GM12878 (cell line): ENCODE data around the gene TLR10. TPM values are rescaled to one million over a fixed set of nuclear protein-coding genes. Genes with fewer than 3 reads are reported as not detected.

Experiments
- ATAC-seq: fragments of 200-7000 bp; cut with Tn5 transposase; 3 replicates; pipeline ENCODE4 v1.9.1; 2020; ENCODE audit warnings: mild to moderate bottlenecking, moderate library complexity
- BruUV-seq: library from RNA; stranded (reverse); fragments of 400-500 nt; replicated peaks from 2 replicates; lab custom pipeline; 2021; lab: Mats Ljungman, UMichigan
- CTCF ChIA-PET: fragments of 300-600 bp; sonication (Branson Sonifier 250); formaldehyde crosslinking; extraction: SDS; loops from one replicate; lab custom pipeline; 2021; ENCODE audit warnings: inconsistent platforms; lab: Yijun Ruan, JAX
- POLR2A ChIA-PET: fragments of 350-600 bp; formaldehyde crosslinking; extraction: SDS; loops from one replicate; lab custom pipeline; 2021; ENCODE audit warnings: inconsistent platforms; lab: Charles Lee
- RAD21 ChIA-PET: fragments of 300-600 bp; sonication (Branson Sonifier 250); formaldehyde crosslinking; loops from one replicate; lab custom pipeline; 2023; ENCODE audit warnings: antibody characterized with exemption; ENCODE audit not compliant: unreplicated experiment; lab: Charles Lee
- SMC1A ChIA-PET: fragments of 300-600 bp; sonication (Branson Sonifier 250); formaldehyde crosslinking; loops from one replicate; lab custom pipeline; 2023; ENCODE audit not compliant: unreplicated experiment, uncharacterized antibody; lab: Charles Lee
- DNase-seq: peaks from one replicate; pipeline ENCODE4 v3.0.0-alpha.2; 2011; ENCODE audit warnings: low read depth, low spot score
- FAIRE-seq: peaks from 3 replicates; lab custom pipeline; 2011; peaks lifted over from hg19 to GRCh38; lab: Jason Lieb, UNC
- H2AFZ ChIP-seq: 2 replicates; pipeline ENCODE4 v1.6.0; 2011; ENCODE audit warnings: low read depth, low read length, control low read depth; ENCODE audit not compliant: control insufficient read depth
- H3K27ac ChIP-seq: 2 replicates; pipeline ENCODE4 v1.5.1; 2011; ENCODE audit warnings: control low read depth; ENCODE audit not compliant: control insufficient read depth, insufficient read depth
- H3K27me3 ChIP-seq, 2 experiments: replicated peaks in 1 of 2; 2 replicates each; pipeline versions ENCODE4 v1.6.0 to v1.6.1; 2011; ENCODE audit warnings: low read length in 1 of 2; ENCODE audit not compliant: control insufficient read depth in 2 of 2, insufficient read depth in 2 of 2
- H3K36me3 ChIP-seq, 2 experiments: 2 replicates each; pipeline ENCODE4 v1.5.1; 2011; ENCODE audit warnings: low read length in 1 of 2; ENCODE audit not compliant: control insufficient read depth in 2 of 2, insufficient read depth in 2 of 2
- H3K4me1 ChIP-seq: 2 replicates; pipeline ENCODE4 v1.6.1; 2011; ENCODE audit warnings: mild to moderate bottlenecking, low read length, moderate library complexity, mixed read lengths; ENCODE audit not compliant: control insufficient read depth, insufficient read depth
- H3K4me2 ChIP-seq: 2 replicates; pipeline ENCODE4 v1.6.0; 2011; ENCODE audit warnings: control low read depth; ENCODE audit not compliant: control insufficient read depth, insufficient read depth
- H3K4me3 ChIP-seq: fragments of 200-600 bp; sonication (generic); 2 replicates; pipeline ENCODE4 v1.5.1; 2016
- H3K79me2 ChIP-seq: 2 replicates; pipeline ENCODE4 v1.6.0; 2011; ENCODE audit warnings: low read length; ENCODE audit not compliant: control insufficient read depth, insufficient read depth
- H3K9ac ChIP-seq: 2 replicates; pipeline ENCODE4 v1.8.0; 2011; ENCODE audit warnings: low read length, control low read depth, mixed read lengths; ENCODE audit not compliant: control insufficient read depth, insufficient read depth
- H3K9me3 ChIP-seq: replicated peaks from 3 replicates; pipeline ENCODE4 v1.5.1; 2011; ENCODE audit warnings: mild to moderate bottlenecking, low read length; ENCODE audit not compliant: control insufficient read depth, insufficient read depth
- H4K20me1 ChIP-seq: 2 replicates; pipeline ENCODE4 v1.6.0; 2011; ENCODE audit not compliant: control insufficient read depth, insufficient read depth
- BHLHE40 ChIP-seq, 2 experiments: fragments of 450-650 bp in 1 of 2; IDR thresholded peaks; 2 replicates each; pipeline ENCODE4 v1.6.1; 2011 to 2017; ENCODE audit warnings: low read depth in 2 of 2, borderline replicate concordance in 1 of 2, improper control_type of control experiment in 1 of 2, low read length in 1 of 2, mild to moderate bottlenecking in 1 of 2
- EZH2 ChIP-seq: IDR thresholded peaks from 2 replicates; pipeline ENCODE4 v1.6.1; 2012; ENCODE audit warnings: low read depth, mild to moderate bottlenecking, control low read depth, inconsistent platforms, low read length, borderline replicate concordance; ENCODE audit not compliant: control insufficient read depth
- WGBS: methylation state at CpG from one replicate; pipeline ENCODE4 v1.1.6; 2016; ENCODE audit warnings: low lambda C conversion rate; ENCODE audit not compliant: insufficient replicate concordance, insufficient coverage; ENCODE audit errors: missing lambda C conversion rate; 5-methylcytosine and 5-hydroxymethylcytosine counted together
- in situ Hi-C: fragments of 300-500 bp; cut with MboI; formaldehyde crosslinking; loops from 9 replicates; pipeline ENCODE4 v1.14.3; 2018; ENCODE audit warnings: mixed read lengths
- intact Hi-C: fragments of 100-400 bp; cut with micrococcal nuclease; formaldehyde crosslinking; loops from one replicate; pipeline ENCODE4 v1.14.2; 2022; ENCODE audit not compliant: unreplicated experiment
- polyA plus RNA-seq, 11 experiments: library from polyadenylated mRNA; depleted of rRNA in 4 of 11; unstranded in 6 of 11; stranded (reverse) in 5 of 11; fragments of >200 nt; fragmentation: Nextera tagmentation in 4 of 11; fragmentation: Illumina TruSeq in 1 of 11; extraction: Ambion mirVana in 4 of 11; extraction: Trizol in 1 of 11; gene quantifications; 1 replicate in 1 of 11; 2 replicates in 10 of 11; pipeline versions ENCODE4 v1.2.1 to v1.2.3, GENCODE V29; 2011 to 2016; ENCODE audit warnings: inconsistent platforms in 2 of 11, missing spikeins in 2 of 11, low read depth in 1 of 11
- small RNA-seq: library from RNA; depleted of rRNA; stranded (forward); fragments of <200 nt; gene quantifications from one replicate; pipeline ENCODE3, GENCODE V24; 2014
- total RNA-seq, 4 experiments: library from RNA; depleted of rRNA in 3 of 4; stranded (reverse); fragments of >200 nt in 3 of 4; fragmentation: Illumina TruSeq in 1 of 4; extraction: Trizol in 1 of 4; gene quantifications; 2 replicates each; pipeline versions ENCODE4 v1.2.1 to v1.2.3, GENCODE V29; 2013 to 2021
- TF ChIP-seq, protein P1 (sequence below): fragments of 150-350 bp; IDR thresholded peaks from 2 replicates; pipeline ENCODE4 v1.6.1; 2014; ENCODE audit warnings: mild to moderate bottlenecking, low read depth, low read length

Gene TLR10
- total and polyA plus RNA-seq, 10 of the 15 experiments (the other 5 are each of a cell fraction or from before 2014, with no cell fraction given), result 31.5 to 149 (median 64.9) TPM

DNA sequence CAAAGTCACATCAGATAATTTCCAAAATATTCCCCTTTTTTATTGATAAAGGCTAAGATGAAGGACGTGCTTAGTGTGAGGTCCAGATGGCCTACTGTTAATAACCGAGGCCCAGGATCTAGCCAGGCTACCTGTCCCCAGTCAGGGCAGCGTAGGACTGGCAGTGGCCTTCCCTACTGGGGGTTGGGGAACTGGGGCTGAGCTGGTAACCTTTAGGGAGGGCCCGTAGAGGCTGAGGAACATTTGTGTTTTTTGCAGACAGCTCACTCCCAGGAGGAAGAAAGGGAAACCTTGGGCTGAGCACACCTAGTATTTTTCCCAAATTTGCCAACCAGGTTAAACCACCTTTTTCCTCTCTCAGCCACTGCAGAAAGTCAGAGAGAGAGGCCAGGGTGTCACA is 59.7 kb downstream of the TLR10 start:
- no peak overlapping the region for H3K27ac ChIP-seq
- H3K36me3 ChIP-seq, result no peaks in the 10 kb centered on the region
- H3K79me2 ChIP-seq, result no peaks in the 10 kb centered on the region
- no peak overlapping the region for H3K4me3 ChIP-seq
- intact Hi-C loops, result no loop called here
- SMC1A ChIA-PET, result interaction anchor here (0.6 to 1.3 kb wide), 3 partner anchors 9 to 19 kb away, joined by 3 read pairs; no protein-coding TSS in a partner anchor
- DNase-seq (no peak), FAIRE-seq (no peak), ATAC-seq (no peak)
- peaks cover 3% of the 10 kb centered on the region for H3K4me1 ChIP-seq
- no peaks in the 10 kb centered on the region for H4K20me1 ChIP-seq
- CTCF ChIA-PET, result interaction anchor here (1.3 kb wide), 1 partner anchor 590 kb away, joined by 4 read pairs; no protein-coding TSS in a partner anchor
- in situ Hi-C loops, result no loop called here
- H3K27me3 ChIP-seq, result no peaks in the 10 kb centered on the region
- BruUV-seq, result no TSS peak
- no peak overlapping the region for H3K9ac ChIP-seq
- RAD21 ChIA-PET, result no interaction called here
- no peaks in the 10 kb centered on the region; the same call in 2 of the 3 replicates for H3K9me3 ChIP-seq
- H3K4me2 ChIP-seq, result no peak overlapping the region
- TF ChIP-seq, protein P1, sequence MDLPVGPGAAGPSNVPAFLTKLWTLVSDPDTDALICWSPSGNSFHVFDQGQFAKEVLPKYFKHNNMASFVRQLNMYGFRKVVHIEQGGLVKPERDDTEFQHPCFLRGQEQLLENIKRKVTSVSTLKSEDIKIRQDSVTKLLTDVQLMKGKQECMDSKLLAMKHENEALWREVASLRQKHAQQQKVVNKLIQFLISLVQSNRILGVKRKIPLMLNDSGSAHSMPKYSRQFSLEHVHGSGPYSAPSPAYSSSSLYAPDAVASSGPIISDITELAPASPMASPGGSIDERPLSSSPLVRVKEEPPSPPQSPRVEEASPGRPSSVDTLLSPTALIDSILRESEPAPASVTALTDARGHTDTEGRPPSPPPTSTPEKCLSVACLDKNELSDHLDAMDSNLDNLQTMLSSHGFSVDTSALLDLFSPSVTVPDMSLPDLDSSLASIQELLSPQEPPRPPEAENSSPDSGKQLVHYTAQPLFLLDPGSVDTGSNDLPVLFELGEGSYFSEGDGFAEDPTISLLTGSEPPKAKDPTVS, result no peak
- no peak for TF ChIP-seq BHLHE40 (IDR thresholded peaks at IDR 0.05; ENCODE audit: borderline replicate concordance in 1 of 2, low read depth in 2 of 2, low read length in 1 of 2)
- TF ChIP-seq EZH2, result no peak
- POLR2A ChIA-PET, result interaction anchor here (0.5 kb wide), 1 partner anchor 551 kb away, joined by 8 read pairs; no protein-coding TSS in a partner anchor
- H2AFZ ChIP-seq, result no peak overlapping the region; the same call in 1 of the 2 replicates
- 75% methylated on average over 4 of the region's 4 CpGs for WGBS

Small RNA genes lying within 50 kb of the gene (small RNA-seq; reads per million reads assigned to genes)
- not detected for gene RNA5SP158

Other genes starting within 250 kb of the TLR10 start
- gene KLF3, start 118.8 kb downstream of the TLR10 start, total RNA-seq (2014; rRNA removed), result 2.2 and 2.3 TPM in 2 replicates
- gene KLF3, start 118.8 kb downstream of the TLR10 start, total RNA-seq (2014; rRNA removed; fragmentation: Illumina TruSeq; extraction: Trizol), result 1.9 and 2.6 TPM in 2 replicates
- gene KLF3, start 118.8 kb downstream of the TLR10 start, total RNA-seq (2021), result 5.7 and 5.8 TPM in 2 replicates
- 4.1 and 4.7 TPM in 2 replicates for gene KLF3, start 118.8 kb downstream of the TLR10 start, polyA plus RNA-seq (2011; rRNA removed)
- gene KLF3, start 118.8 kb downstream of the TLR10 start, polyA plus RNA-seq (2014; fragmentation: Illumina TruSeq; extraction: Trizol), result 4.1 and 4.9 TPM in 2 replicates
- gene KLF3, start 118.8 kb downstream of the TLR10 start, polyA plus RNA-seq (2014; fragmentation: Nextera tagmentation; extraction: Ambion mirVana), result 1 to 10 TPM; 1.4 to 1.5 TPM
- gene KLF3, start 118.8 kb downstream of the TLR10 start, polyA plus RNA-seq (2014; rRNA removed), result 2.4 TPM in 2 replicates
- 1 to 10 TPM; 1.4 to 1.7 TPM for gene KLF3, start 118.8 kb downstream of the TLR10 start, polyA plus RNA-seq (2016; fragmentation: Nextera tagmentation; extraction: Ambion mirVana)
- gene TLR1, start 21.8 kb upstream of the TLR10 start, total RNA-seq (2014; rRNA removed), result 33.7 and 41.4 TPM in 2 replicates
- gene TLR1, start 21.8 kb upstream of the TLR10 start, total RNA-seq (2014; rRNA removed; fragmentation: Illumina TruSeq; extraction: Trizol), result 33.9 and 35.1 TPM in 2 replicates
- gene TLR1, start 21.8 kb upstream of the TLR10 start, total RNA-seq (2021), result 22.4 and 22.9 TPM in 2 replicates
- gene TLR1, start 21.8 kb upstream of the TLR10 start, polyA plus RNA-seq (2011; rRNA removed), result 57.1 and 86.9 TPM in 2 replicates
- 35.0 and 46.6 TPM in 2 replicates for gene TLR1, start 21.8 kb upstream of the TLR10 start, polyA plus RNA-seq (2014; fragmentation: Illumina TruSeq; extraction: Trizol)
- gene TLR1, start 21.8 kb upstream of the TLR10 start, polyA plus RNA-seq (2014; fragmentation: Nextera tagmentation; extraction: Ambion mirVana), result 1 to 10 TPM; 9.3 to 9.5 TPM
- 13.0 and 16.5 TPM in 2 replicates for gene TLR1, start 21.8 kb upstream of the TLR10 start, polyA plus RNA-seq (2014; rRNA removed)
- 10 to 100 TPM; 17.1 to 17.9 TPM for gene TLR1, start 21.8 kb upstream of the TLR10 start, polyA plus RNA-seq (2016; fragmentation: Nextera tagmentation; extraction: Ambion mirVana)
- gene TLR6, start 73.8 kb upstream of the TLR10 start, total RNA-seq (2014; rRNA removed), result 15.4 and 18.1 TPM in 2 replicates
- gene TLR6, start 73.8 kb upstream of the TLR10 start, total RNA-seq (2014; rRNA removed; fragmentation: Illumina TruSeq; extraction: Trizol), result 18.0 and 18.1 TPM in 2 replicates
- gene TLR6, start 73.8 kb upstream of the TLR10 start, total RNA-seq (2021), result 19.1 and 22.4 TPM in 2 replicates
- 49.4 and 72.4 TPM in 2 replicates for gene TLR6, start 73.8 kb upstream of the TLR10 start, polyA plus RNA-seq (2011; rRNA removed)
- gene TLR6, start 73.8 kb upstream of the TLR10 start, polyA plus RNA-seq (2014; fragmentation: Illumina TruSeq; extraction: Trizol), result 15.9 and 22.4 TPM in 2 replicates
- gene TLR6, start 73.8 kb upstream of the TLR10 start, polyA plus RNA-seq (2014; fragmentation: Nextera tagmentation; extraction: Ambion mirVana), result 1 to 10 TPM; 1.1 to 1.5 TPM
- 8.3 and 9.6 TPM in 2 replicates for gene TLR6, start 73.8 kb upstream of the TLR10 start, polyA plus RNA-seq (2014; rRNA removed)
- gene TLR6, start 73.8 kb upstream of the TLR10 start, polyA plus RNA-seq (2016; fragmentation: Nextera tagmentation; extraction: Ambion mirVana), result 1 to 10 TPM; 2.3 to 2.9 TPM
- gene FAM114A1, start 84.8 kb upstream of the TLR10 start, total RNA-seq (2014; rRNA removed), result 4.0 and 4.1 TPM in 2 replicates
- gene FAM114A1, start 84.8 kb upstream of the TLR10 start, total RNA-seq (2014; rRNA removed; fragmentation: Illumina TruSeq; extraction: Trizol), result 3.4 and 5.0 TPM in 2 replicates
- 5.0 and 5.4 TPM in 2 replicates for gene FAM114A1, start 84.8 kb upstream of the TLR10 start, total RNA-seq (2021)
- 3.4 and 4.0 TPM in 2 replicates for gene FAM114A1, start 84.8 kb upstream of the TLR10 start, polyA plus RNA-seq (2011; rRNA removed)
- 4.6 and 6.0 TPM in 2 replicates for gene FAM114A1, start 84.8 kb upstream of the TLR10 start, polyA plus RNA-seq (2014; fragmentation: Illumina TruSeq; extraction: Trizol)
- gene FAM114A1, start 84.8 kb upstream of the TLR10 start, polyA plus RNA-seq (2014; fragmentation: Nextera tagmentation; extraction: Ambion mirVana), result 1 to 10 TPM; 1.3 to 1.9 TPM
- gene FAM114A1, start 84.8 kb upstream of the TLR10 start, polyA plus RNA-seq (2014; rRNA removed), result 4.3 and 6.2 TPM in 2 replicates
- gene FAM114A1, start 84.8 kb upstream of the TLR10 start, polyA plus RNA-seq (2016; fragmentation: Nextera tagmentation; extraction: Ambion mirVana), result 1 to 10 TPM; 2.5 to 3.8 TPM
- 28.1 and 30.8 TPM in 2 replicates for gene TMEM156, start 249.4 kb upstream of the TLR10 start, total RNA-seq (2014; rRNA removed)
- gene TMEM156, start 249.4 kb upstream of the TLR10 start, total RNA-seq (2014; rRNA removed; fragmentation: Illumina TruSeq; extraction: Trizol), result 43.3 and 46.2 TPM in 2 replicates
- 18.4 and 20.8 TPM in 2 replicates for gene TMEM156, start 249.4 kb upstream of the TLR10 start, total RNA-seq (2021)
- 44.0 and 82.4 TPM in 2 replicates for gene TMEM156, start 249.4 kb upstream of the TLR10 start, polyA plus RNA-seq (2011; rRNA removed)
- gene TMEM156, start 249.4 kb upstream of the TLR10 start, polyA plus RNA-seq (2014; fragmentation: Illumina TruSeq; extraction: Trizol), result 48.3 and 67.7 TPM in 2 replicates
- gene TMEM156, start 249.4 kb upstream of the TLR10 start, polyA plus RNA-seq (2014; fragmentation: Nextera tagmentation; extraction: Ambion mirVana), result 10 to 100 TPM; 35.0 to 36.2 TPM
- 20.5 and 30.4 TPM in 2 replicates for gene TMEM156, start 249.4 kb upstream of the TLR10 start, polyA plus RNA-seq (2014; rRNA removed)
- 10 to 100 TPM; 22.4 to 27.2 TPM for gene TMEM156, start 249.4 kb upstream of the TLR10 start, polyA plus RNA-seq (2016; fragmentation: Nextera tagmentation; extraction: Ambion mirVana)